Immature natural killer cell (primary cell): ENCODE measurements around the gene ABR. TPM values are rescaled to one million over a fixed set of nuclear protein-coding genes. Genes with fewer than 3 reads are reported as not detected.

Source experiments
- DNase-seq, 3 donors: peaks; one replicate each; pipeline ENCODE4 v3.0.0; 2022; ENCODE audit warnings: mixed read lengths in 1 of 3
- H3K27ac Mint-ChIP-seq, 6 donors: one replicate each; pipeline ENCODE4 v1.8.0; 2020; ENCODE audit warnings: mixed read lengths in 6 of 6, mild to moderate bottlenecking in 5 of 6, inconsistent platforms in 4 of 6, moderate library complexity in 3 of 6
- H3K27me3 Mint-ChIP-seq, 3 donors: one replicate each; pipeline ENCODE4 v1.8.0; 2020 to 2021; ENCODE audit warnings: low read depth in 3 of 3, mild to moderate bottlenecking in 3 of 3, mixed read lengths in 3 of 3, moderate library complexity in 3 of 3, inconsistent platforms in 1 of 3
- H3K36me3 Mint-ChIP-seq, 3 donors: one replicate each; pipeline ENCODE4 v1.8.0; 2020; ENCODE audit warnings: mixed read lengths in 3 of 3, inconsistent platforms in 2 of 3, mild to moderate bottlenecking in 2 of 3
- H3K4me1 Mint-ChIP-seq, 2 donors: one replicate each; pipeline ENCODE4 v1.8.0; 2020; ENCODE audit warnings: inconsistent platforms in 2 of 2, mild to moderate bottlenecking in 2 of 2, mixed read lengths in 2 of 2, moderate library complexity in 1 of 2
- H3K4me3 Mint-ChIP-seq, 5 donors: one replicate each; pipeline ENCODE4 v1.8.0; 2020; ENCODE audit warnings: mild to moderate bottlenecking in 5 of 5, mixed read lengths in 5 of 5, inconsistent platforms in 3 of 5, moderate library complexity in 3 of 5
- H3K9me3 Mint-ChIP-seq, 6 donors: one replicate each; pipeline ENCODE4 v1.8.0; 2020; ENCODE audit warnings: mild to moderate bottlenecking in 6 of 6, mixed read lengths in 6 of 6, inconsistent platforms in 4 of 6, moderate library complexity in 3 of 6
- polyA plus RNA-seq, 3 donors: library from polyadenylated mRNA; unstranded; fragments of 300-500 nt; fragmentation: Illumina TruSeq; gene quantifications; one replicate each; pipeline ENCODE4 v1.2.3, GENCODE V29; 2021

ABR gene
- polyA plus RNA-seq, 3 donors from 2014 or later = 11.2 to 36.2 (median 14.8) TPM

- Mint-ChIP-seq H3K4me1 (peaks cover 27 to 34% of the 10 kb centered on the region in 2 donors), H3K27me3 (peaks cover 0 to 4% (median 3%) of the 10 kb centered on the region in 3 donors), H3K36me3 (peaks cover 8 to 15% (median 15%) of the 10 kb centered on the region in 3 donors), H3K9me3 (no peaks in the 10 kb centered on the region), H3K4me3 (no peak overlapping the region), H3K27ac (no peak overlapping the region)
- no peak for DNase-seq
These were observed 84.5 kb downstream of the ABR start for GRCh38 chr17:1095090-1095852.

GRCh38 chr17:1094591-1094990 lies 85.2 kb downstream of the ABR start:
- Mint-ChIP-seq H3K4me1 (peaks cover 27 to 34% of the 10 kb centered on the region in 2 donors), H3K27me3 (peaks cover 0 to 4% (median 3%) of the 10 kb centered on the region in 3 donors), H3K4me3 (no peak overlapping the region), H3K36me3 (peaks cover 7 to 21% (median 19%) of the 10 kb centered on the region in 3 donors), H3K27ac (peak overlapping the region in 2 of 6 donors; percentile 30 to 53), H3K9me3 (no peaks in the 10 kb centered on the region)
- no peak for DNase-seq

GRCh38 chr17:1091900-1092299 lies 87.9 kb downstream of the ABR start:
- Mint-ChIP-seq H3K27ac (no peak overlapping the region), H3K36me3 (peaks cover 0 to 18% (median 10%) of the 10 kb centered on the region in 3 donors), H3K4me1 (peaks cover 10 to 18% of the 10 kb centered on the region in 2 donors), H3K4me3 (no peak overlapping the region), H3K27me3 (peaks cover 0 to 4% (median 3%) of the 10 kb centered on the region in 3 donors), H3K9me3 (no peaks in the 10 kb centered on the region)
- DNase-seq = no peak

GRCh38 chr17:1091190-1091534 lies 88.6 kb downstream of the ABR start:
- H3K27ac Mint-ChIP-seq = no peak overlapping the region
- peaks cover 5 to 13% of the 10 kb centered on the region in 2 donors for H3K4me1 Mint-ChIP-seq
- H3K36me3 Mint-ChIP-seq = peaks cover 0 to 18% (median 10%) of the 10 kb centered on the region in 3 donors
- peaks cover 0 to 4% (median 3%) of the 10 kb centered on the region in 3 donors for H3K27me3 Mint-ChIP-seq
- no peak for DNase-seq
- H3K4me3 Mint-ChIP-seq = no peak overlapping the region
- H3K9me3 Mint-ChIP-seq = no peaks in the 10 kb centered on the region

- H3K9me3 Mint-ChIP-seq = no peaks in the 10 kb centered on the region
- DNase-seq = no peak
- peaks cover 0 to 18% (median 10%) of the 10 kb centered on the region in 3 donors for H3K36me3 Mint-ChIP-seq
- no peak overlapping the region for H3K4me3 Mint-ChIP-seq
- H3K4me1 Mint-ChIP-seq = peaks cover 0 to 7% of the 10 kb centered on the region in 2 donors
- H3K27ac Mint-ChIP-seq = peak overlapping the region in 1 of 6 donors; percentile 53
- peaks cover 0 to 4% (median 3%) of the 10 kb centered on the region in 3 donors for H3K27me3 Mint-ChIP-seq
These were observed 89.2 kb downstream of the ABR start for GRCh38 chr17:1090465-1091189.

GRCh38 chr17:1089915-1090314 lies 89.9 kb downstream of the ABR start:
- no peak for DNase-seq
- Mint-ChIP-seq H3K27ac (no peak overlapping the region), H3K36me3 (peaks cover 0 to 18% (median 10%) of the 10 kb centered on the region in 3 donors), H3K4me3 (no peak overlapping the region), H3K4me1 (peaks cover 0 to 7% of the 10 kb centered on the region in 2 donors), H3K27me3 (peaks cover 0 to 4% (median 3%) of the 10 kb centered on the region in 3 donors), H3K9me3 (no peaks in the 10 kb centered on the region)

- H3K27me3 Mint-ChIP-seq = peaks cover 0 to 3% (median 1%) of the 10 kb centered on the region in 3 donors
These were observed 92.2 kb downstream of the ABR start for GRCh38 chr17:1087381-1088241.

GRCh38 chr17:1083451-1084187 lies 96.2 kb downstream of the ABR start:
- Mint-ChIP-seq H3K36me3 (peaks cover 0 to 6% (median 3%) of the 10 kb centered on the region in 3 donors), H3K27me3 (no peaks in the 10 kb centered on the region), H3K9me3 (no peaks in the 10 kb centered on the region), H3K27ac (peak overlapping the region in 1 of 6 donors; percentile 50), H3K4me3 (no peak overlapping the region), H3K4me1 (peaks cover 0 to 2% of the 10 kb centered on the region in 2 donors)
- no peak for DNase-seq

More at GRCh38 chr17:1087381-1088241, 92.2 kb downstream of the ABR start:
- H3K27ac Mint-ChIP-seq = no peak overlapping the region
- DNase-seq = no peak
- peaks cover 3 to 18% (median 7%) of the 10 kb centered on the region in 3 donors for H3K36me3 Mint-ChIP-seq
- no peaks in the 10 kb centered on the region for H3K4me1 Mint-ChIP-seq
- no peak overlapping the region for H3K4me3 Mint-ChIP-seq
- no peaks in the 10 kb centered on the region for H3K9me3 Mint-ChIP-seq

GRCh38 chr17:1082579-1082978 lies 97.2 kb downstream of the ABR start:
- H3K27me3 Mint-ChIP-seq = no peaks in the 10 kb centered on the region
- H3K4me1 Mint-ChIP-seq = peaks cover 0 to 2% of the 10 kb centered on the region in 2 donors
- no peak overlapping the region for H3K4me3 Mint-ChIP-seq
- H3K9me3 Mint-ChIP-seq = no peaks in the 10 kb centered on the region
- no peak for DNase-seq
- H3K36me3 Mint-ChIP-seq = peaks cover 0 to 6% (median 3%) of the 10 kb centered on the region in 3 donors
- H3K27ac Mint-ChIP-seq = peak overlapping the region in 1 of 6 donors; percentile 11

- Mint-ChIP-seq H3K9me3 (no peaks in the 10 kb centered on the region), H3K27me3 (peaks cover 0 to 2% (median 0%) of the 10 kb centered on the region in 3 donors), H3K4me3 (no peak overlapping the region), H3K27ac (no peak overlapping the region), H3K4me1 (peaks cover 0 to 2% of the 10 kb centered on the region in 2 donors), H3K36me3 (peaks cover 0 to 3% (median 0%) of the 10 kb centered on the region in 3 donors)
- DNase-seq = no peak
These were observed 100.8 kb downstream of the ABR start for GRCh38 chr17:1078831-1079561.

GRCh38 chr17:1077986-1078711 lies 101.6 kb downstream of the ABR start:
- H3K9me3 Mint-ChIP-seq = no peaks in the 10 kb centered on the region
- H3K36me3 Mint-ChIP-seq = no peaks in the 10 kb centered on the region
- peaks cover 0 to 2% (median 0%) of the 10 kb centered on the region in 3 donors for H3K27me3 Mint-ChIP-seq
- DNase-seq = no peak
- no peak overlapping the region for H3K4me3 Mint-ChIP-seq
- H3K4me1 Mint-ChIP-seq = peaks cover 0 to 2% of the 10 kb centered on the region in 2 donors
- H3K27ac Mint-ChIP-seq = no peak overlapping the region

- Mint-ChIP-seq H3K4me1 (peaks cover 0 to 2% of the 10 kb centered on the region in 2 donors), H3K36me3 (no peaks in the 10 kb centered on the region), H3K4me3 (no peak overlapping the region), H3K27me3 (peaks cover 0 to 2% (median 0%) of the 10 kb centered on the region in 3 donors), H3K27ac (no peak overlapping the region), H3K9me3 (no peaks in the 10 kb centered on the region)
- DNase-seq = no peak
These were observed 102.2 kb downstream of the ABR start for GRCh38 chr17:1077581-1077985.
